A172 (cell line): ENCODE data around the gene PCNA. TPM values are rescaled to one million over a fixed set of nuclear protein-coding genes. Genes with fewer than 3 reads are reported as not detected.
A peak's percentile ranks its signal among the peaks of the same experiment; 100 is the strongest.

Experiments
- DNase-seq: peaks from one replicate; pipeline ENCODE4 v3.0.0-alpha.2; 2015; ENCODE audit warnings: low spot score
- total RNA-seq: library from RNA; depleted of rRNA; stranded (reverse); fragments of >200 nt; shearing (Covaris generic); gene quantifications from 2 replicates; pipeline ENCODE4 v1.2.3, GENCODE V29; 2014; rRNA removed

PCNA gene
- 524 and 529 TPM in 2 replicates for total RNA-seq

GRCh38 chr20:5119435-5120184, at the start of gene PCNA:
PCNA (minus strand) TSS chr20:5119958; CDS start chr20:5119798, 160 bp downstream.
- peak; percentile 95 for DNase-seq

GRCh38 chr20:5168651-5169396, 49.1 kb upstream of the PCNA start:
- DNase-seq = peak; percentile 70

- no peak for DNase-seq
Observed at GRCh38 chr20:5164645-5165625, 45.2 kb upstream of the PCNA start.

GRCh38 chr20:5161536-5162164, 41.9 kb upstream of the PCNA start:
- no peak for DNase-seq

- no peak for DNase-seq
Observed at GRCh38 chr20:5160882-5161281, 41.1 kb upstream of the PCNA start.

GRCh38 chr20:5159928-5160327, 40.2 kb upstream of the PCNA start:
- no peak for DNase-seq

- DNase-seq = peak; percentile 88
Observed at GRCh38 chr20:5156675-5157448, 37.1 kb upstream of the PCNA start.

GRCh38 chr20:5155404-5155803, 35.6 kb upstream of the PCNA start:
- no peak for DNase-seq

- DNase-seq = no peak
Observed at GRCh38 chr20:5154543-5154925, 34.8 kb upstream of the PCNA start.

GRCh38 chr20:5153612-5154542, 34.1 kb upstream of the PCNA start:
- no peak for DNase-seq

GRCh38 chr20:5153152-5153467, 33.4 kb upstream of the PCNA start:
- DNase-seq = no peak

GRCh38 chr20:5150226-5151076, 30.7 kb upstream of the PCNA start:
- DNase-seq = peak; percentile 48

GRCh38 chr20:5149892-5150225, 30.1 kb upstream of the PCNA start:
- DNase-seq = no peak

GRCh38 chr20:5148581-5148980, 28.8 kb upstream of the PCNA start:
- no peak for DNase-seq

GRCh38 chr20:5146871-5147592, 27.3 kb upstream of the PCNA start:
- no peak for DNase-seq

- DNase-seq = no peak
Observed at GRCh38 chr20:5146099-5146668, 26.4 kb upstream of the PCNA start.

GRCh38 chr20:5145365-5146098, 25.8 kb upstream of the PCNA start:
- DNase-seq = no peak
